ENCODE measurements around the gene TCTN2.

Gene TCTN2

GRCh38 chr12:123656392-123656791, 14.5 kb upstream of the TCTN2 start:
- Histone ChIP-seq H3K27me3 (ENCODE audit: control insufficient read depth, insufficient read depth, low read length) (no peaks in the 10 kb centered on the region), H3K9me3 (ENCODE audit: control insufficient read depth, insufficient read depth, low read depth, low read length) (no peaks in the 10 kb centered on the region), H3K27ac (ENCODE audit: low read depth, low read length) (no peak overlapping the region), H3K4me3 (ENCODE audit: low read depth, low read length) (no peak overlapping the region), H3K36me3 (ENCODE audit: control insufficient read depth, insufficient read depth, low read length) (peaks cover 71% of the 10 kb centered on the region), H3K9ac (ENCODE audit: low read length) (no peak overlapping the region), H3K4me1 (ENCODE audit: control insufficient read depth, insufficient read depth, low read length) (no peaks in the 10 kb centered on the region)

- H3K9ac ChIP-seq (ENCODE audit: low read length) = no peak overlapping the region
- H3K27me3 ChIP-seq (ENCODE audit: control insufficient read depth, insufficient read depth, low read length) = no peaks in the 10 kb centered on the region
- H3K9me3 ChIP-seq (ENCODE audit: control insufficient read depth, insufficient read depth, low read depth, low read length) = no peaks in the 10 kb centered on the region
- no peaks in the 10 kb centered on the region for H3K4me1 ChIP-seq (ENCODE audit: control insufficient read depth, insufficient read depth, low read length)
- peaks cover 65% of the 10 kb centered on the region for H3K36me3 ChIP-seq (ENCODE audit: control insufficient read depth, insufficient read depth, low read length)
- no peak overlapping the region for H3K27ac ChIP-seq (ENCODE audit: low read depth, low read length)
- no peak overlapping the region for H3K4me3 ChIP-seq (ENCODE audit: low read depth, low read length)
Observed at GRCh38 chr12:123657211-123657610, 13.7 kb upstream of the TCTN2 start.

GRCh38 chr12:123659996-123660727, 10.8 kb upstream of the TCTN2 start:
- Histone ChIP-seq H3K4me3 (ENCODE audit: low read depth, low read length) (no peak overlapping the region), H3K9ac (ENCODE audit: low read length) (no peak overlapping the region)

GRCh38 chr12:123667771-123668170, 3.1 kb upstream of the TCTN2 start:
- Histone ChIP-seq H3K27ac (ENCODE audit: low read depth, low read length) (no peak overlapping the region), H3K36me3 (ENCODE audit: control insufficient read depth, insufficient read depth, low read length) (no peaks in the 10 kb centered on the region), H3K9ac (ENCODE audit: low read length) (no peak overlapping the region), H3K27me3 (ENCODE audit: control insufficient read depth, insufficient read depth, low read length) (no peaks in the 10 kb centered on the region), H3K4me3 (ENCODE audit: low read depth, low read length) (no peak overlapping the region), H3K4me1 (ENCODE audit: control insufficient read depth, insufficient read depth, low read length) (peaks cover 5% of the 10 kb centered on the region; the same call in 1 of the 2 replicates), H3K9me3 (ENCODE audit: control insufficient read depth, insufficient read depth, low read depth, low read length) (no peaks in the 10 kb centered on the region)

More at GRCh38 chr12:123659996-123660727, 10.8 kb upstream of the TCTN2 start:
- Histone ChIP-seq H3K27ac (ENCODE audit: low read depth, low read length) (no peak overlapping the region), H3K9me3 (ENCODE audit: control insufficient read depth, insufficient read depth, low read depth, low read length) (no peaks in the 10 kb centered on the region), H3K36me3 (ENCODE audit: control insufficient read depth, insufficient read depth, low read length) (peaks cover 45% of the 10 kb centered on the region), H3K4me1 (ENCODE audit: control insufficient read depth, insufficient read depth, low read length) (no peaks in the 10 kb centered on the region), H3K27me3 (ENCODE audit: control insufficient read depth, insufficient read depth, low read length) (no peaks in the 10 kb centered on the region)

GRCh38 chr12:123671876-123672275, 963 bp downstream of the TCTN2 start:
- no peak overlapping the region for H3K27ac ChIP-seq (ENCODE audit: low read depth, low read length)
- no peaks in the 10 kb centered on the region for H3K9me3 ChIP-seq (ENCODE audit: control insufficient read depth, insufficient read depth, low read depth, low read length)
- no peak overlapping the region for H3K9ac ChIP-seq (ENCODE audit: low read length)
- peak overlapping the region; percentile 81 for H3K4me3 ChIP-seq (ENCODE audit: low read depth, low read length)
- peaks cover 9% of the 10 kb centered on the region for H3K36me3 ChIP-seq (ENCODE audit: control insufficient read depth, insufficient read depth, low read length)
- H3K4me1 ChIP-seq (ENCODE audit: control insufficient read depth, insufficient read depth, low read length) = peaks cover 5% of the 10 kb centered on the region; the same call in 1 of the 2 replicates
- H3K27me3 ChIP-seq (ENCODE audit: control insufficient read depth, insufficient read depth, low read length) = no peaks in the 10 kb centered on the region

GRCh38 chr12:123675436-123675835, 4.5 kb downstream of the TCTN2 start:
- Histone ChIP-seq H3K27ac (ENCODE audit: low read depth, low read length) (no peak overlapping the region), H3K9ac (ENCODE audit: low read length) (no peak overlapping the region)

GRCh38 chr12:123676616-123677320, 5.9 kb downstream of the TCTN2 start:
- Histone ChIP-seq H3K4me3 (ENCODE audit: low read depth, low read length) (no peak overlapping the region), H3K36me3 (ENCODE audit: control insufficient read depth, insufficient read depth, low read length) (peaks cover 17% of the 10 kb centered on the region)

More at GRCh38 chr12:123675436-123675835, 4.5 kb downstream of the TCTN2 start:
- H3K36me3 ChIP-seq (ENCODE audit: control insufficient read depth, insufficient read depth, low read length) = peaks cover 17% of the 10 kb centered on the region
- no peaks in the 10 kb centered on the region for H3K9me3 ChIP-seq (ENCODE audit: control insufficient read depth, insufficient read depth, low read depth, low read length)
- peaks cover 5% of the 10 kb centered on the region; the same call in 1 of the 2 replicates for H3K4me1 ChIP-seq (ENCODE audit: control insufficient read depth, insufficient read depth, low read length)
- H3K4me3 ChIP-seq (ENCODE audit: low read depth, low read length) = no peak overlapping the region
- H3K27me3 ChIP-seq (ENCODE audit: control insufficient read depth, insufficient read depth, low read length) = no peaks in the 10 kb centered on the region

GRCh38 chr12:123678981-123679380, 8.1 kb downstream of the TCTN2 start:
- H3K27me3 ChIP-seq (ENCODE audit: control insufficient read depth, insufficient read depth, low read length) = no peaks in the 10 kb centered on the region
- no peak overlapping the region for H3K27ac ChIP-seq (ENCODE audit: low read depth, low read length)
- no peaks in the 10 kb centered on the region for H3K9me3 ChIP-seq (ENCODE audit: control insufficient read depth, insufficient read depth, low read depth, low read length)
- H3K9ac ChIP-seq (ENCODE audit: low read length) = no peak overlapping the region
- peaks cover 20% of the 10 kb centered on the region for H3K36me3 ChIP-seq (ENCODE audit: control insufficient read depth, insufficient read depth, low read length)
- no peaks in the 10 kb centered on the region for H3K4me1 ChIP-seq (ENCODE audit: control insufficient read depth, insufficient read depth, low read length)
- no peak overlapping the region for H3K4me3 ChIP-seq (ENCODE audit: low read depth, low read length)

More at GRCh38 chr12:123676616-123677320, 5.9 kb downstream of the TCTN2 start:
- peaks cover 2% of the 10 kb centered on the region; the same call in 1 of the 2 replicates for H3K4me1 ChIP-seq (ENCODE audit: control insufficient read depth, insufficient read depth, low read length)
- no peaks in the 10 kb centered on the region for H3K27me3 ChIP-seq (ENCODE audit: control insufficient read depth, insufficient read depth, low read length)
- no peaks in the 10 kb centered on the region for H3K9me3 ChIP-seq (ENCODE audit: control insufficient read depth, insufficient read depth, low read depth, low read length)
- no peak overlapping the region for H3K27ac ChIP-seq (ENCODE audit: low read depth, low read length)
- no peak overlapping the region for H3K9ac ChIP-seq (ENCODE audit: low read length)

- Histone ChIP-seq H3K27me3 (ENCODE audit: control insufficient read depth, insufficient read depth, low read length) (no peaks in the 10 kb centered on the region), H3K36me3 (ENCODE audit: control insufficient read depth, insufficient read depth, low read length) (peaks cover 14% of the 10 kb centered on the region), H3K9ac (ENCODE audit: low read length) (no peak overlapping the region), H3K4me1 (ENCODE audit: control insufficient read depth, insufficient read depth, low read length) (no peaks in the 10 kb centered on the region), H3K9me3 (ENCODE audit: control insufficient read depth, insufficient read depth, low read depth, low read length) (no peaks in the 10 kb centered on the region), H3K27ac (ENCODE audit: low read depth, low read length) (no peak overlapping the region), H3K4me3 (ENCODE audit: low read depth, low read length) (no peak overlapping the region)
Observed at GRCh38 chr12:123681605-123682004, 10.7 kb downstream of the TCTN2 start.

- Histone ChIP-seq H3K4me1 (ENCODE audit: control insufficient read depth, insufficient read depth, low read length) (no peaks in the 10 kb centered on the region), H3K9ac (ENCODE audit: low read length) (no peak overlapping the region), H3K9me3 (ENCODE audit: control insufficient read depth, insufficient read depth, low read depth, low read length) (no peaks in the 10 kb centered on the region), H3K4me3 (ENCODE audit: low read depth, low read length) (no peak overlapping the region), H3K27me3 (ENCODE audit: control insufficient read depth, insufficient read depth, low read length) (no peaks in the 10 kb centered on the region), H3K36me3 (ENCODE audit: control insufficient read depth, insufficient read depth, low read length) (peaks cover 15% of the 10 kb centered on the region), H3K27ac (ENCODE audit: low read depth, low read length) (no peak overlapping the region)
Observed at GRCh38 chr12:123683964-123684363, 13.1 kb downstream of the TCTN2 start.

- H3K27me3 ChIP-seq (ENCODE audit: control insufficient read depth, insufficient read depth, low read length) = no peaks in the 10 kb centered on the region
- no peak overlapping the region for H3K27ac ChIP-seq (ENCODE audit: low read depth, low read length)
- H3K36me3 ChIP-seq (ENCODE audit: control insufficient read depth, insufficient read depth, low read length) = peaks cover 10% of the 10 kb centered on the region
- H3K4me1 ChIP-seq (ENCODE audit: control insufficient read depth, insufficient read depth, low read length) = no peaks in the 10 kb centered on the region
- H3K4me3 ChIP-seq (ENCODE audit: low read depth, low read length) = no peak overlapping the region
- no peak overlapping the region for H3K9ac ChIP-seq (ENCODE audit: low read length)
- no peaks in the 10 kb centered on the region for H3K9me3 ChIP-seq (ENCODE audit: control insufficient read depth, insufficient read depth, low read depth, low read length)
Observed at GRCh38 chr12:123686636-123687190, 15.8 kb downstream of the TCTN2 start.

Data from HUES6 (cell line).